VCaP (cell line): ENCODE data around the gene STK35.

Experiments used
- H3K27ac ChIP-seq: fragments of 450-650 bp; 2 replicates; pipeline ENCODE4 v1.5.1; 2017
- CTCF ChIP-seq: fragments of 450-650 bp; conservative IDR thresholded peaks from 2 replicates; pipeline ENCODE4 v1.5.1; 2017; ENCODE audit warnings: mild to moderate bottlenecking, moderate library complexity

The STK35 gene

GRCh38 chr20:2093159-2093781 lies 8.4 kb upstream of the STK35 start:
- TF ChIP-seq CTCF = peak; percentile 92
- peak overlapping the region; percentile 22; the same call in 1 of the 2 replicates for H3K27ac ChIP-seq

DNA sequence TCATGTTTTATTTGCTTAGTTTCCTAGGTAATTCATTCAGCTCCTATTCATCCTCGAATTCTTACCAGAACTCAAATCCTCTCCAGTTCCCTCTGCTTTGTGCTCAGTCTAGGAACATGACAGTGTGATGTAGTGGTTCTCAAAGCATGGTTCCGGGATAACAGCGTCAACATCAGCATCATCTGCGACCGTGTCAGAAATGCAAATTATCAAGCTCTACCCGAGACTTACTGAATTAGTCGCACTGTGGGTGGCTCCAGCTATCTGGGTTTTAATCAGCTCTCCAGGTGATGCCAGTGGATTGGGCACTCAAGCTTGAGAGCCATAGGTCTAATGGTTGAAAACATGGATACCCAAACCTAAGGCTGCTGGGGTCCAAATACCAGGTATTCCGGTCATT lies 7.7 kb upstream of the STK35 start:
- no peak overlapping the region for H3K27ac ChIP-seq
- no peak for TF ChIP-seq CTCF

DNA sequence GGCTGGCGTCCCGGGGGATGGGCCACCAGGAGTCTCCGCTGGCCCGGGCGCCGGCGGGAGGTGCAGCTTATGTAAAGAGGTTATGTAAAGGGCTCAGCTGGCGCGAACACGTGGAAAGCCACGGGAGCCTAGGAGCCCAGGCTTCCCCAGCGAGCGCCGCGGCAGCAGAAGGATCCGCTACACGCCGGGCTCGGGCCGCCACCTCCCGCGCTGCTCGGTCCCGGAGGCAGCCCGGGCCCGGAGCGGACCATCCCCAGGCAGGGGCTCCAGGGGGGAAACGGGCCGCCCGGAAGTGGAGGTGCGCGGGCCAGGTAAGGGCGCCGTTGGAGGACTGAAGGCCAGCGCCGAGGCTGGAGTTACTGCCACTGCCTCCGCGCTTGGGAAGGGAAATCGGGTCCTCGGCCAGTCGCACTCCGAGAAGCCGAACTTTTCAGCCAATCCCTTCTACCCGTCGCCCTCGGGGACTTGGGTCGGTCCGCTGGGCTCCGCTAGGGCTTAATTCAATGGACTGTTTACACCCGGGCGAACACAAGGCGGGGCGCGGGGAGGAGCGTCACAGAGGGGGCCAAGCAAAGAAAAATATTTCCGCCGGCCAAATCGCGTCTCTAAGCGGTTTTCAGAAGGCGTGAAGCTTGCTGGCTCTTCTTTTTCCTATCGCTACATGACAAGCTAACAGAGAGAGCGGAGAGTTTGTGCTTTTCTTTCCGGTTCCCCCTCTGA lies 398 bp downstream of the STK35 start:
- TF ChIP-seq CTCF = no peak

DNA sequence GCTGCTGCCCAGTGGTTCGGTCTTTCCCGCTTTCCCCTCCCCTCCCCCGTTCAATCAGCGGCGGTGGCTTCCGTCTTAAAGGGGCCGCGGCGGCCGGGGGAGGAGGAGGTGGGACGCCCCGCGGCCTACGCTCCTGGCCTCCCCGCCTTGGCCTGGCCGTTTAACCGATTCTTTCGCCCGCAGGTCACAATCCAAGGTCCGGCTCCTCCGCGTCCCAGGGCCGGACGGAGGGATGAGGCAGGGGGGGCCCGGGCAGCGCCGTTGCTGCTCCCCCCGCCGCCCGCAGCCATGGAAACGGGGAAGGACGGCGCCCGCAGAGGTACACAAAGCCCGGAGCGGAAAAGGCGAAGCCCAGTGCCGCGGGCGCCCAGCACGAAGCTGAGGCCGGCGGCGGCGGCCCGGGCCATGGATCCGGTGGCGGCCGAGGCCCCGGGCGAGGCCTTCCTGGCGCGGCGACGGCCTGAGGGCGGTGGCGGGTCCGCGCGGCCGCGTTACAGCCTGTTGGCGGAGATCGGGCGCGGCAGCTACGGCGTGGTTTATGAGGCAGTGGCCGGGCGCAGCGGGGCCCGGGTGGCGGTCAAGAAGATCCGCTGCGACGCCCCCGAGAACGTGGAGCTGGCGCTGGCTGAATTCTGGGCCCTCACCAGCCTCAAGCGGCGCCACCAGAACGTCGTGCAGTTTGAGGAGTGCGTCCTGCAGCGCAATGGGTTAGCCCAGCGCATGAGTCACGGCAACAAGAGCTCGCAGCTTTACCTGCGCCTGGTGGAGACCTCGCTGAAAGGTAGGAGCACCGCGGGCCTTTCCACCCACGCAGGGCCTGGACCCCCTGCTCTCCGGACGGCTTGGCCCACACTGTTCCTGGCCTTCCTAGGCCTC lies 1.2 kb downstream of the STK35 start:
- H3K27ac ChIP-seq = peak overlapping the region; percentile 99

More for the DNA sequence above, 398 bp downstream of the STK35 start:
- H3K27ac ChIP-seq = peak overlapping the region; percentile 99

DNA sequence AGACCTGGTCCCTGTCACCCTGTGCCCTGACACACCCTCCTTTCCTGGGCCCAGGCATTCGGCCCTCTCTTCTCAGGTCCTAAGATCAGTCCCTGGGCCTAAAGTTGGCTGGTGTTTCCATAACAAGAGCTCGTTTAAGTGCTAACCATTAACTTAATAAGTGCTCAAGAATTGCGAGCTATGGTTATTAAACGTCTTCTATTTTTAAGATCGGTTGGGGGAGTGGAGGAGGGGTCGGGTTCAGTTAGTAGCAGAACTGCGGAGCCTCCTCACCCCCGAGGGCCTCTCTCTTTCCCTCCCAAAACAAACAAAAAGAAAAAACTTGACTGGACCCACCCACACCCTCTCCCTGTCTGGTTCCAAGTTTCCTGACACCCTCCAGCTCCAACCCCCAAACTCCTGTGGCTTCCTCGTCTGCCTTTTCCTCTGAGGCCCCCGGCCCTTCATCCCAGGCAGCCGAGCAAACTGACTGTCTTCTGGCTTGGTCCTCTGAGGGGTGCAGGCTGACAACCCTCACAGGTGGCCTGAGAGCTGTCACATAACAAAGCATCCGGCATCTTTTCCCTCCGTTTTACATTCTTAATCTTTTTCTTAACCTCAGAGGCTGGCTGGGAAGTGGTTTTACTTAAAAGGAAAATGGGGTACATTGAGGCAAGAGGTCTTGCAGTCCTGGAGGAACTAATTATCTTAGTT lies 2.0 kb downstream of the STK35 start:
- TF ChIP-seq CTCF = no peak
- H3K27ac ChIP-seq = peak overlapping the region; percentile 99

More for the DNA sequence above, 1.2 kb downstream of the STK35 start:
- no peak for TF ChIP-seq CTCF

GRCh38 chr20:2104236-2104635 lies 2.6 kb downstream of the STK35 start:
- no peak for TF ChIP-seq CTCF
- H3K27ac ChIP-seq = peak overlapping the region; percentile 99; the same call in 1 of the 2 replicates

DNA sequence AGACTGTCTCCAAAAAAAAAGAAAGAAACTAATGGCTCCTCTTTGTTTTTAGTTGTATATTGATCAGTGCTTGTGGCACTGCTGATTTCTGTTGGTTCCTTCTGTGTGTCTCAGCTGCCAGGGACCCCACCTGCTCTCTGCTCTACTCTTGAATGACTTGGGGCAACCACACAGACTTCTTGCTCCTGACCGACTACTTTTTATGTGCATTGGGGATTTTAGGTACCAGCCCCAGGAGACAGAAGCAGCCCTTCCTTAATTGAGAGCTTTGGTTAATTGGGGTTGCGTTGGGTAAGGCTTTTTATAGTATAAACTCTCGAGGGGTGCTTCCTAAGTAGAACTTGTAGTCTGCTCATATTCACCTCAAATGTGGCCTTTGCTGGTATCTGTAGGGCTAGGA lies 6.9 kb downstream of the STK35 start:
- no peak overlapping the region for H3K27ac ChIP-seq
- no peak for TF ChIP-seq CTCF
